Umbilical cord (tissue), 2 donors: ENCODE data around the gene NDUFB2. TPM values are rescaled to one million over a fixed set of nuclear protein-coding genes. Genes with fewer than 3 reads are reported as not detected.
"Not testable (repeated sequence)": the region's sequence is repeated elsewhere in the genome, so short reads cannot be mapped to it uniquely, and the experiment has no call there.

ENCODE experiments used
- DNase-seq: peaks from one replicate; pipeline ENCODE4 v3.0.0-alpha.2; 2015; ENCODE audit warnings: low spot score
- total RNA-seq: library from RNA; depleted of rRNA; stranded (reverse); fragments of >200 nt; gene quantifications from one replicate; pipeline ENCODE4 v1.2.3, GENCODE V29; 2014; ENCODE audit warnings: low replicate concordance; ENCODE audit not compliant: insufficient read depth

The NDUFB2 gene
- total RNA-seq, 1 donor from 2014 or later = 65.7 TPM

- no peak for DNase-seq
These were observed 37.6 kb downstream of the NDUFB2 start for GRCh38 chr7:140734096-140734495.

- DNase-seq = no peak
These were observed 38.2 kb downstream of the NDUFB2 start for GRCh38 chr7:140734729-140735128.

GRCh38 chr7:140738280-140738679 lies 41.8 kb downstream of the NDUFB2 start:
- no peak for DNase-seq

- not testable (repeated sequence) for DNase-seq
These were observed 46.7 kb downstream of the NDUFB2 start for GRCh38 chr7:140743255-140743654.

- no peak for DNase-seq
These were observed 47.5 kb downstream of the NDUFB2 start for GRCh38 chr7:140744005-140744404.

GRCh38 chr7:140745266-140746058 lies 49.0 kb downstream of the NDUFB2 start:
- DNase-seq = peak; percentile 42

- no peak for DNase-seq
These were observed 50.2 kb downstream of the NDUFB2 start for GRCh38 chr7:140746751-140747150.

GRCh38 chr7:140752533-140752932 lies 56.0 kb downstream of the NDUFB2 start:
- DNase-seq = no peak

GRCh38 chr7:140754506-140754905 lies 58.0 kb downstream of the NDUFB2 start:
- no peak for DNase-seq

Other genes with a start within 250 kb of the NDUFB2 start
- 82.8 TPM for gene MKRN1, start 217.2 kb upstream of the NDUFB2 start, total RNA-seq
- 6.3 TPM for gene DENND2A, start 55.9 kb upstream of the NDUFB2 start, total RNA-seq
- 11.8 TPM for gene ADCK2, start 23.8 kb upstream of the NDUFB2 start, total RNA-seq
- gene BRAF, start 228.2 kb downstream of the NDUFB2 start, total RNA-seq = 61.2 TPM